HEK293 (cell line): ENCODE results near the gene TULP1.

Experiments used
- CTCF ChIA-PET: fragments of 350-600 bp; formaldehyde crosslinking; extraction: SDS; loops from one replicate; lab custom pipeline; 2021; ENCODE audit warnings: antibody characterized with exemption; lab: Yijun Ruan, JAX
- POLR2A ChIA-PET: fragments of 300-600 bp; formaldehyde crosslinking; extraction: SDS; loops from one replicate; lab custom pipeline; 2020; ENCODE audit warnings: antibody characterized with exemption, inconsistent platforms; lab: Yijun Ruan, JAX
- H3K27ac ChIP-seq: fragments of 200-500 bp; sonication (Bioruptor generic); 2 replicates; pipeline ENCODE4 v1.5.1; 2014; ENCODE audit warnings: low read depth, low read length, control low read depth, inconsistent platforms; ENCODE audit errors: extremely low read depth
- H3K36me3 ChIP-seq, 2 experiments: fragments of 200-500 bp in 1 of 2; sonication (Bioruptor generic) in 1 of 2; 1 replicate in 1 of 2; 2 replicates in 1 of 2; pipeline ENCODE4 v1.5.1; 2014 to 2017; ENCODE audit warnings: inconsistent platforms in 2 of 2, low read length in 2 of 2; ENCODE audit not compliant: control insufficient read depth in 2 of 2, insufficient read depth in 1 of 2
- H3K4me1 ChIP-seq: fragments of 200-500 bp; sonication (Bioruptor generic); 2 replicates; pipeline ENCODE4 v1.5.1; 2014; ENCODE audit warnings: mild to moderate bottlenecking, low read length, inconsistent platforms; ENCODE audit not compliant: control insufficient read depth, insufficient read depth
- H3K4me3 ChIP-seq: 2 replicates; pipeline ENCODE4 v1.5.1; 2011; ENCODE audit warnings: low read depth, mild to moderate bottlenecking, control low read depth, low read length, moderate library complexity
- H3K9me3 ChIP-seq: fragments of 200-500 bp; sonication (Bioruptor generic); 2 replicates; pipeline ENCODE4 v1.5.1; 2014; ENCODE audit warnings: low read depth, low read length, inconsistent platforms; ENCODE audit not compliant: control insufficient read depth, insufficient read depth
- BCL11A ChIP-seq: fragments of 450-650 bp; formaldehyde crosslinking; IDR thresholded peaks from 2 replicates; pipeline ENCODE4 v1.5.1; 2016; ENCODE audit warnings: low read depth, missing biosample characterization, missing genetic modification characterization
- FEZF1 ChIP-seq: fragments of 450-650 bp; formaldehyde crosslinking; IDR thresholded peaks from 2 replicates; pipeline ENCODE4 v1.5.1; 2016; ENCODE audit warnings: missing biosample characterization, missing genetic modification characterization
- GLIS2 ChIP-seq: fragments of 450-650 bp; formaldehyde crosslinking; IDR thresholded peaks from 2 replicates; pipeline ENCODE4 v1.5.1; 2016; ENCODE audit warnings: missing biosample characterization, missing genetic modification characterization
- HOXA7 ChIP-seq: sonication (generic); formaldehyde crosslinking; IDR thresholded peaks from 2 replicates; pipeline ENCODE4 v1.8.1; 2022; ENCODE audit warnings: missing genetic modification reagents, borderline replicate concordance
- KLF8 ChIP-seq: fragments of 450-650 bp; formaldehyde crosslinking; IDR thresholded peaks from 2 replicates; pipeline ENCODE4 v1.5.1; 2016; ENCODE audit warnings: missing biosample characterization, missing genetic modification characterization
- MZF1 ChIP-seq: fragments of 450-650 bp; formaldehyde crosslinking; IDR thresholded peaks from 2 replicates; pipeline ENCODE4 v1.5.1; 2017; ENCODE audit warnings: missing biosample characterization, missing genetic modification characterization, borderline replicate concordance
- ZEB2 ChIP-seq: fragments of 450-650 bp; formaldehyde crosslinking; IDR thresholded peaks from 2 replicates; pipeline ENCODE4 v1.5.1; 2016; ENCODE audit warnings: missing biosample characterization, missing genetic modification characterization
- ZFP37 ChIP-seq: fragments of 450-650 bp; formaldehyde crosslinking; IDR thresholded peaks from 2 replicates; pipeline ENCODE4 v1.5.1; 2016; ENCODE audit warnings: missing biosample characterization, missing genetic modification characterization
- ZFP69B ChIP-seq: fragments of 450-650 bp; formaldehyde crosslinking; IDR thresholded peaks from 2 replicates; pipeline ENCODE4 v1.5.1; 2016; ENCODE audit warnings: missing biosample characterization, missing genetic modification characterization
- ZNF112 ChIP-seq: fragments of 450-650 bp; formaldehyde crosslinking; IDR thresholded peaks from 2 replicates; pipeline ENCODE4 v1.5.0; 2017; ENCODE audit warnings: missing biosample characterization, missing genetic modification characterization
- ZNF132 ChIP-seq: fragments of 450-650 bp; formaldehyde crosslinking; IDR thresholded peaks from 2 replicates; pipeline ENCODE4 v1.5.1; 2017; ENCODE audit warnings: missing biosample characterization, missing genetic modification characterization, borderline replicate concordance
- ZNF140 ChIP-seq: fragments of 450-650 bp; formaldehyde crosslinking; IDR thresholded peaks from 2 replicates; pipeline ENCODE4 v1.5.1; 2016; ENCODE audit warnings: missing biosample characterization, missing genetic modification characterization
- ZNF169 ChIP-seq: fragments of 450-650 bp; formaldehyde crosslinking; IDR thresholded peaks from 2 replicates; pipeline ENCODE4 v1.5.1; 2016; ENCODE audit warnings: missing biosample characterization, missing genetic modification characterization
- ZNF184 ChIP-seq: fragments of 450-650 bp; IDR thresholded peaks from 2 replicates; pipeline ENCODE4 v1.5.1; 2018; ENCODE audit warnings: missing biosample characterization, mild to moderate bottlenecking, missing genetic modification characterization
- ZNF202 ChIP-seq: fragments of 450-650 bp; formaldehyde crosslinking; IDR thresholded peaks from 2 replicates; pipeline ENCODE4 v1.5.1; 2016; ENCODE audit warnings: missing biosample characterization, missing genetic modification characterization, borderline replicate concordance
- ZNF211 ChIP-seq: fragments of 450-650 bp; formaldehyde crosslinking; IDR thresholded peaks from 2 replicates; pipeline ENCODE4 v1.5.1; 2016; ENCODE audit warnings: low read depth, missing biosample characterization, missing genetic modification characterization
- ZNF223 ChIP-seq: fragments of 450-650 bp; formaldehyde crosslinking; IDR thresholded peaks from 2 replicates; pipeline ENCODE4 v1.5.1; 2016; ENCODE audit warnings: missing biosample characterization, missing genetic modification characterization
- ZNF24 ChIP-seq: fragments of 450-650 bp; formaldehyde crosslinking; IDR thresholded peaks from 2 replicates; pipeline ENCODE4 v1.5.1; 2016; ENCODE audit warnings: missing biosample characterization, missing genetic modification characterization
- ZNF324 ChIP-seq: fragments of 450-650 bp; formaldehyde crosslinking; IDR thresholded peaks from 2 replicates; pipeline ENCODE4 v1.5.1; 2016; ENCODE audit warnings: missing biosample characterization, missing genetic modification characterization
- ZNF335 ChIP-seq: fragments of 450-650 bp; formaldehyde crosslinking; conservative IDR thresholded peaks from 2 replicates; pipeline ENCODE4 v1.5.1; 2016; ENCODE audit warnings: missing biosample characterization, missing genetic modification characterization
- ZNF423 ChIP-seq: fragments of 450-650 bp; formaldehyde crosslinking; IDR thresholded peaks from 2 replicates; pipeline ENCODE4 v1.5.1; 2016; ENCODE audit warnings: missing biosample characterization, missing genetic modification characterization
- ZNF473 ChIP-seq: fragments of 450-650 bp; formaldehyde crosslinking; IDR thresholded peaks from 2 replicates; pipeline ENCODE4 v1.5.1; 2017; ENCODE audit warnings: missing biosample characterization, missing genetic modification characterization
- ZNF560 ChIP-seq: fragments of 450-650 bp; formaldehyde crosslinking; IDR thresholded peaks from 2 replicates; pipeline ENCODE4 v1.5.1; 2017; ENCODE audit warnings: missing biosample characterization, missing genetic modification characterization, borderline replicate concordance
- ZNF701 ChIP-seq: fragments of 450-650 bp; formaldehyde crosslinking; IDR thresholded peaks from 2 replicates; pipeline ENCODE4 v1.5.1; 2016; ENCODE audit warnings: missing biosample characterization, missing genetic modification characterization
- ZNF837 ChIP-seq: fragments of 450-650 bp; formaldehyde crosslinking; IDR thresholded peaks from 2 replicates; pipeline ENCODE4 v1.5.1; 2016; ENCODE audit warnings: missing biosample characterization, missing genetic modification characterization
- TF ChIP-seq, protein P1 (sequence below): fragments of 450-650 bp; formaldehyde crosslinking; IDR thresholded peaks from 2 replicates; pipeline ENCODE4 v1.5.1; 2016; ENCODE audit warnings: missing biosample characterization, missing genetic modification characterization
- TF ChIP-seq, protein P2 (sequence below): fragments of 450-650 bp; formaldehyde crosslinking; IDR thresholded peaks from 2 replicates; pipeline ENCODE4 v1.5.1; 2016; ENCODE audit warnings: missing biosample characterization, missing genetic modification characterization, borderline replicate concordance
- TF ChIP-seq, protein P3 (sequence below): fragments of 450-650 bp; formaldehyde crosslinking; IDR thresholded peaks from 2 replicates; pipeline ENCODE4 v1.5.1; 2017; ENCODE audit warnings: missing biosample characterization, missing genetic modification characterization

Gene TULP1

DNA sequence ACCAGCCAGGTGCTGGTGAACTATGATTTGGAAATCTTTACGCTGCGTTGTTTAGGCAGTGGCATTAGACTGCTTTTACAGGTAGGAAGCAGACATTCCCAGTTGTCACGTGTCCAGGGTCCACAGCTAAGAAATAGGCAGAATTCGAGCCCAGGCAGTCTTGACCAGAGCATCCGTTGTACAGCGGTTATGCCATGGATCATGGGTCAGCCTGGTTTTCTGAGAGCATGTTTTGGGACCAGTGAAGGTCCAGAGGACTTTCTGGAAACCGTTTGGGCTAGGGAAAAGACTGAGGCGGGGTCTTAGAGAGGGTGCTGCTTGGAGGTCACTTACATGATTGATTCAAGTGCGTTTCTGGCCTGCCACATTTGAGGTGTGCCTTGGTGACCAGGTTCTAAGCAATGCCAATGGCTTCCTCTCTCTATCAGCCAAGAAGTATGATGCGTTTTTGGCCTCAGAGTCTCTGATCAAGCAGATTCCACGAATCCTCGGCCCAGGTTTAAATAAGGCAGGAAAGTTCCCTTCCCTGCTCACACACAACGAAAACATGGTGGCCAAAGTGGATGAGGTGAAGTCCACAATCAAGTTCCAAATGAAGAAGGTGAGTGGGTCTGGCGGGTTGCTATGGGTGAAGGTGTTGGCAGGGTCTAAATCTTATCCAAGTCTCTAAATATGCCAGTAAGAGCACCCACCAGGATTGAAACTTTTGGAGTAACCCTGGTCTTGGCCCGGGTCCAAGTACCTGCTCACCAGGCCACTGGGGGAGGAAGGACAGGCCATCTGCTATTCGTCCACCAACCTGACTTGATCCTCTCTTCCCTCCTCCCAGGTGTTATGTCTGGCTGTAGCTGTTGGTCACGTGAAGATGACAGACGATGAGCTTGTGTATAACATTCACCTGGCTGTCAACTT, 42.7 kb downstream of the TULP1 start (continued):
- TF ChIP-seq, protein P1, sequence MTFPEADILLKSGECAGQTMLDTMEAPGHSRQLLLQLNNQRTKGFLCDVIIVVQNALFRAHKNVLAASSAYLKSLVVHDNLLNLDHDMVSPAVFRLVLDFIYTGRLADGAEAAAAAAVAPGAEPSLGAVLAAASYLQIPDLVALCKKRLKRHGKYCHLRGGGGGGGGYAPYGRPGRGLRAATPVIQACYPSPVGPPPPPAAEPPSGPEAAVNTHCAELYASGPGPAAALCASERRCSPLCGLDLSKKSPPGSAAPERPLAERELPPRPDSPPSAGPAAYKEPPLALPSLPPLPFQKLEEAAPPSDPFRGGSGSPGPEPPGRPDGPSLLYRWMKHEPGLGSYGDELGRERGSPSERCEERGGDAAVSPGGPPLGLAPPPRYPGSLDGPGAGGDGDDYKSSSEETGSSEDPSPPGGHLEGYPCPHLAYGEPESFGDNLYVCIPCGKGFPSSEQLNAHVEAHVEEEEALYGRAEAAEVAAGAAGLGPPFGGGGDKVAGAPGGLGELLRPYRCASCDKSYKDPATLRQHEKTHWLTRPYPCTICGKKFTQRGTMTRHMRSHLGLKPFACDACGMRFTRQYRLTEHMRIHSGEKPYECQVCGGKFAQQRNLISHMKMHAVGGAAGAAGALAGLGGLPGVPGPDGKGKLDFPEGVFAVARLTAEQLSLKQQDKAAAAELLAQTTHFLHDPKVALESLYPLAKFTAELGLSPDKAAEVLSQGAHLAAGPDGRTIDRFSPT (tag by site-specific recombination) = 0 out of 2 replicates have a peak, but pooled peaks have one; percentile 32
- TF ChIP-seq KLF8 (tag by site-specific recombination) (peak; percentile 37; the same call in 1 of the 2 replicates), ZNF112 (no peak), ZEB2 (tag by site-specific recombination) (peak; percentile 37; the same call in 1 of the 2 replicates), ZNF202 (no peak), ZNF324 (tag by site-specific recombination) (no peak), ZNF184 (tag by site-specific recombination) (peak; percentile 27; the same call in 1 of the 2 replicates), ZNF837 (tag by site-specific recombination) (0 out of 2 replicates have a peak, but pooled peaks have one; percentile 14)

DNA sequence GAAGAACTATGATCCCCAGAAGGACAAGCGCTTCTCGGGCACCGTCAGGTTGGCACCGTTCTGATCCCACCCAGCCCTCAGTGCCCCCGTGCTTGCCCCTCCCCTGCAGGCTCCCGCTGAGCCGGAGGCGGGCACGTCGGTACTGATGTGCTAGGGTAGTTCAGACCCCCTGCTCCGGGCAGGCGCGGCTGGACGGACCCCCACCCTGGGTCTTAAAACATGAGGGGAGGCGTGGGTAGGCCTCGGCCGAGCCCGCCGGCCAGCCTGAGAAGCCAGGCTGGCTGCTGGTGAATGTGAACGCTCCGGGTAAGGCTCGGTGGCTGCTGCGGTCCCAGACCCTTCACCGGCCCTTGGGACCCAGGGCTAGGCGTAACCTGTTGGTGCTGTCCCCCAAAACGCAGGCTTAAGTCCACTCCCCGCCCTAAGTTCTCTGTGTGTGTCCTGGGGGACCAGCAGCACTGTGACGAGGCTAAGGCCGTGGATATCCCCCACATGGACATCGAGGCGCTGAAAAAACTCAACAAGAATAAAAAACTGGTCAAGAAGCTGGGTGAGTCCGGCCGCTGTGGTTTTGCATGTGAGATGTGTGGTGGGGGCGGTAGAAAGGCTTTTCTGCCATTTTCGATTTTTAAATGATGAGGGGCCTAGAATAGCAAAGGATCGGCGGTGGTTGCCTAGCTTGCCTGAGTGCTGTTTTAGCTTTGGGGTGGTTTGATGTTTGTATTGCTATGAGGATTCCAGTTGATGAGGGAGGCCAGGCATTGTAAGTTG, 43.5 kb downstream of the TULP1 start:
- Histone ChIP-seq H3K36me3 (peaks cover 13 to 79% of the 10 kb centered on the region in 2 experiments; a peak in 2 of 3 replicates), H3K27ac (peak overlapping the region; percentile 100), H3K9me3 (no peaks in the 10 kb centered on the region), H3K4me1 (0 out of 2 replicates have a peak, but pooled peaks cover 5% of the 10 kb centered on the region), H3K4me3 (peak overlapping the region; percentile 80)
- CTCF ChIA-PET = interaction anchor here (0.6 to 6.3 kb wide), 10 partner anchors 9 to 426 kb away, joined by 3 to 53 read pairs (median 6); partner anchors contain the start of genes FANCE and PPARD
- POLR2A ChIA-PET = interaction anchor here (0.6 to 9.5 kb wide), 15 partner anchors 11 to 203 kb away, joined by 3 to 198 read pairs (median 3); partner anchors contain the start of genes FANCE and TEAD3
- TF ChIP-seq ZFP37 (tag by site-specific recombination) (no peak), ZNF140 (tag by site-specific recombination) (no peak), ZNF24 (no peak), GLIS2 (tag by site-specific recombination) (peak; percentile 65), ZNF473 (tag by site-specific recombination) (no peak), FEZF1 (tag by site-specific recombination) (no peak), HOXA7 (CRISPR knock-in tag) (no peak), MZF1 (tag by site-specific recombination) (no peak), ZNF169 (tag by site-specific recombination) (no peak), ZNF223 (tag by site-specific recombination) (no peak), ZFP69B (no peak), ZNF211 (tag by site-specific recombination) (no peak), ZNF423 (tag by site-specific recombination) (no peak), ZNF560 (tag by site-specific recombination) (no peak), ZNF701 (no peak), ZNF132 (tag by site-specific recombination) (no peak), ZNF202 (no peak), ZNF335 (tag by site-specific recombination) (peak; percentile 86; the same call in 1 of the 2 replicates), BCL11A (no peak)
- TF ChIP-seq, protein P2, sequence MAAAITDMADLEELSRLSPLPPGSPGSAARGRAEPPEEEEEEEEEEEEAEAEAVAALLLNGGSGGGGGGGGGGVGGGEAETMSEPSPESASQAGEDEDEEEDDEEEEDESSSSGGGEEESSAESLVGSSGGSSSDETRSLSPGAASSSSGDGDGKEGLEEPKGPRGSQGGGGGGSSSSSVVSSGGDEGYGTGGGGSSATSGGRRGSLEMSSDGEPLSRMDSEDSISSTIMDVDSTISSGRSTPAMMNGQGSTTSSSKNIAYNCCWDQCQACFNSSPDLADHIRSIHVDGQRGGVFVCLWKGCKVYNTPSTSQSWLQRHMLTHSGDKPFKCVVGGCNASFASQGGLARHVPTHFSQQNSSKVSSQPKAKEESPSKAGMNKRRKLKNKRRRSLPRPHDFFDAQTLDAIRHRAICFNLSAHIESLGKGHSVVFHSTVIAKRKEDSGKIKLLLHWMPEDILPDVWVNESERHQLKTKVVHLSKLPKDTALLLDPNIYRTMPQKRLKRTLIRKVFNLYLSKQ (tag by site-specific recombination) = no peak
- TF ChIP-seq, protein P3, sequence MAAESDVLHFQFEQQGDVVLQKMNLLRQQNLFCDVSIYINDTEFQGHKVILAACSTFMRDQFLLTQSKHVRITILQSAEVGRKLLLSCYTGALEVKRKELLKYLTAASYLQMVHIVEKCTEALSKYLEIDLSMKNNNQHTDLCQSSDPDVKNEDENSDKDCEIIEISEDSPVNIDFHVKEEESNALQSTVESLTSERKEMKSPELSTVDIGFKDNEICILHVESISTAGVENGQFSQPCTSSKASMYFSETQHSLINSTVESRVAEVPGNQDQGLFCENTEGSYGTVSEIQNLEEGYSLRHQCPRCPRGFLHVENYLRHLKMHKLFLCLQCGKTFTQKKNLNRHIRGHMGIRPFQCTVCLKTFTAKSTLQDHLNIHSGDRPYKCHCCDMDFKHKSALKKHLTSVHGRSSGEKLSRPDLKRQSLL (tag by site-specific recombination) = no peak
- TF ChIP-seq, protein P1 (tag by site-specific recombination) = 0 out of 2 replicates have a peak, but pooled peaks have one; percentile 33
